ENCODE data around the gene EML1. TPM values are rescaled to one million over a fixed set of nuclear protein-coding genes. Genes with fewer than 3 reads are reported as not detected.

The EML1 gene
- total RNA-seq, 1 experiment from 2014 or later = 16.1 TPM

GRCh38 chr14:99758121-99758821, 34.9 kb upstream of the EML1 start (continued):
- TF ChIP-seq STAT6 (CRISPR knock-in tag; conservative IDR thresholded peaks at IDR 0.05; ENCODE audit: low read depth) (no peak), OVOL2 (CRISPR knock-in tag; IDR thresholded peaks at IDR 0.05; ENCODE audit: borderline replicate concordance) (no peak), KAT7 (CRISPR knock-in tag; IDR thresholded peaks at IDR 0.05; ENCODE audit: borderline replicate concordance) (no peak)

- peaks cover 24% of the 10 kb centered on the region for H3K4me1 Mint-ChIP-seq
- DNase-seq (ENCODE audit: low spot score) (no peak), ATAC-seq (peak; percentile 12; the same call in 1 of the 2 replicates)
- H3K36me3 Mint-ChIP-seq = no peaks in the 10 kb centered on the region
- TF ChIP-seq FOXP1 (CRISPR knock-in tag; IDR thresholded peaks at IDR 0.05; ENCODE audit: borderline replicate concordance) (no peak), CREM (CRISPR knock-in tag; IDR thresholded peaks at IDR 0.05) (no peak), MAX (CRISPR knock-in tag; IDR thresholded peaks at IDR 0.05) (no peak), TEAD4 (CRISPR knock-in tag; IDR thresholded peaks at IDR 0.05) (no peak), FOXK1 (CRISPR knock-in tag; IDR thresholded peaks at IDR 0.05) (no peak), ELF4 (CRISPR knock-in tag; IDR thresholded peaks at IDR 0.05; ENCODE audit: low read depth) (no peak), PRDM15 (CRISPR knock-in tag; IDR thresholded peaks at IDR 0.05) (no peak), E2F5 (CRISPR knock-in tag; IDR thresholded peaks at IDR 0.05) (no peak), ZNF281 (CRISPR knock-in tag; IDR thresholded peaks at IDR 0.05) (no peak), NFATC4 (CRISPR knock-in tag; IDR thresholded peaks at IDR 0.05) (no peak), ZNF317 (CRISPR knock-in tag; IDR thresholded peaks at IDR 0.05; ENCODE audit: borderline replicate concordance, low read depth) (no peak), ZNF232 (CRISPR knock-in tag; IDR thresholded peaks at IDR 0.05) (no peak), ZNF416 (CRISPR knock-in tag; IDR thresholded peaks at IDR 0.05) (no peak), ZBTB21 (CRISPR knock-in tag; IDR thresholded peaks at IDR 0.05; ENCODE audit: borderline replicate concordance) (no peak), ETV6 (CRISPR knock-in tag; IDR thresholded peaks at IDR 0.05) (no peak), CREB1 (CRISPR knock-in tag; IDR thresholded peaks at IDR 0.05) (no peak), NR2C2 (CRISPR knock-in tag; IDR thresholded peaks at IDR 0.05) (no peak)
- H3K27me3 Mint-ChIP-seq (ENCODE audit: low read depth) = no peaks in the 10 kb centered on the region
- H3K27ac Mint-ChIP-seq = no peak overlapping the region
- peaks cover 5% of the 10 kb centered on the region for H3K9me3 Mint-ChIP-seq
- POLR2A ChIA-PET = no interaction called here
- H3K4me3 Mint-ChIP-seq = no peak overlapping the region
- CTCF ChIA-PET = interaction anchor here (1.0 to 4.5 kb wide), 6 partner anchors 9 to 212 kb away, joined by 3 to 21 read pairs (median 4); no protein-coding TSS in a partner anchor
These were observed 34.2 kb upstream of the EML1 start for GRCh38 chr14:99758872-99759545.

All from WTC11 (cell line).